Measurements from ENCODE around the gene ARHGAP26.

The ARHGAP26 gene

GRCh38 chr5:142842994-142843905, 73.1 kb downstream of the ARHGAP26 start:
- in situ Hi-C loops (cut with MboI; ENCODE audit: low pct_unique_long_range_greater_than_20kb, low sequenced_read_pairs, unreplicated experiment) = no loop called here
- TF ChIP-seq CTCF (IDR thresholded peaks at IDR 0.05; ENCODE audit: extremely low read depth, insufficient read depth, missing control alignments) = no peak
- no peak for DNase-seq (ENCODE audit: low spot score)

- DNase-seq (ENCODE audit: low spot score) = no peak
- no peak for TF ChIP-seq CTCF (IDR thresholded peaks at IDR 0.05; ENCODE audit: extremely low read depth, insufficient read depth, missing control alignments)
- in situ Hi-C loops (cut with MboI; ENCODE audit: low pct_unique_long_range_greater_than_20kb, low sequenced_read_pairs, unreplicated experiment) = no loop called here
These were observed 74.7 kb downstream of the ARHGAP26 start for GRCh38 chr5:142844866-142845265.

GRCh38 chr5:142845402-142845921, 75.3 kb downstream of the ARHGAP26 start:
- DNase-seq (ENCODE audit: low spot score) = no peak
- no peak for TF ChIP-seq CTCF (IDR thresholded peaks at IDR 0.05; ENCODE audit: extremely low read depth, insufficient read depth, missing control alignments)
- in situ Hi-C loops (cut with MboI; ENCODE audit: low pct_unique_long_range_greater_than_20kb, low sequenced_read_pairs, unreplicated experiment) = no loop called here

- no peak for DNase-seq (ENCODE audit: low spot score)
- TF ChIP-seq CTCF (IDR thresholded peaks at IDR 0.05; ENCODE audit: extremely low read depth, insufficient read depth, missing control alignments) = no peak
- in situ Hi-C loops (cut with MboI; ENCODE audit: low pct_unique_long_range_greater_than_20kb, low sequenced_read_pairs, unreplicated experiment) = no loop called here
These were observed 75.8 kb downstream of the ARHGAP26 start for GRCh38 chr5:142845954-142846398.

- in situ Hi-C loops (cut with MboI; ENCODE audit: low pct_unique_long_range_greater_than_20kb, low sequenced_read_pairs, unreplicated experiment) = no loop called here
- no peak for TF ChIP-seq CTCF (IDR thresholded peaks at IDR 0.05; ENCODE audit: extremely low read depth, insufficient read depth, missing control alignments)
- DNase-seq (ENCODE audit: low spot score) = no peak
These were observed 76.2 kb downstream of the ARHGAP26 start for GRCh38 chr5:142846406-142846805.

GRCh38 chr5:142847898-142848790, 78.0 kb downstream of the ARHGAP26 start:
- in situ Hi-C loops (cut with MboI; ENCODE audit: low pct_unique_long_range_greater_than_20kb, low sequenced_read_pairs, unreplicated experiment) = no loop called here
- no peak for TF ChIP-seq CTCF (IDR thresholded peaks at IDR 0.05; ENCODE audit: extremely low read depth, insufficient read depth, missing control alignments)

More at GRCh38 chr5:142847898-142848790, 78.0 kb downstream of the ARHGAP26 start:
- no peak for DNase-seq (ENCODE audit: low spot score)
